Esophagus mucosa (tissue), 1 donor: ENCODE data around the gene CACFD1. TPM values are rescaled to one million over a fixed set of nuclear protein-coding genes. Genes with fewer than 3 reads are reported as not detected.
A peak's percentile ranks its signal among the peaks of the same experiment; 100 is the strongest.

Source experiments
- ATAC-seq: fragments of 200-7000 bp; cut with Tn5 transposase; one replicate; pipeline ENCODE4 v1.9.1; 2020
- total RNA-seq: library from RNA; stranded (reverse); gene quantifications from one replicate; pipeline ENCODE4 v1.2.4, GENCODE V29; 2023
- donor health status: DM: yes; HTN: yes; CAD: no.

CACFD1 gene
- total RNA-seq, 1 donor from 2014 or later: 7.4 TPM

- ATAC-seq: no peak
Measured at GRCh38 chr9:133465984-133466383, 6.2 kb downstream of the CACFD1 start.

GRCh38 chr9:133467101-133467500, 7.3 kb downstream of the CACFD1 start:
- ATAC-seq: no peak

DNA sequence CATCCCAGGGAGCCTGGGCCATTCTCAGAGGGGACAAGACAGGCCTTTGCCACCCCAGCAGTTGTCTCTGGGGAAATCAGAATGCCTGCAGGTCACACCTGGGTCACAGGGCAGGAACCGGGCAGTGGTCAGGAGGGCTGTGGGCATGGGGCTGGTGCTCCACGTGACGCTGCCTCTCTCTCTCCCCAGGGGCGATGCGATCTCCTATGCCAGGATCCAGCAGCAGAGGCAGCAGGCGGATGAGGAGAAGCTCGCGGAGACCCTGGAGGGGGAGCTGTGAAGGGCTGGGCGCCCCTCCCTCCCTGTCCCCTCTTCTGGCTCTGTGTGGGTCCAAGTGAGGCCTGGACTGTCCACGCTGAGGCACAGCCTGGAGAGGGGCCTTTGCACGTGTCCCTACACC, 8.6 kb downstream of the CACFD1 start:
- no peak for ATAC-seq

DNA sequence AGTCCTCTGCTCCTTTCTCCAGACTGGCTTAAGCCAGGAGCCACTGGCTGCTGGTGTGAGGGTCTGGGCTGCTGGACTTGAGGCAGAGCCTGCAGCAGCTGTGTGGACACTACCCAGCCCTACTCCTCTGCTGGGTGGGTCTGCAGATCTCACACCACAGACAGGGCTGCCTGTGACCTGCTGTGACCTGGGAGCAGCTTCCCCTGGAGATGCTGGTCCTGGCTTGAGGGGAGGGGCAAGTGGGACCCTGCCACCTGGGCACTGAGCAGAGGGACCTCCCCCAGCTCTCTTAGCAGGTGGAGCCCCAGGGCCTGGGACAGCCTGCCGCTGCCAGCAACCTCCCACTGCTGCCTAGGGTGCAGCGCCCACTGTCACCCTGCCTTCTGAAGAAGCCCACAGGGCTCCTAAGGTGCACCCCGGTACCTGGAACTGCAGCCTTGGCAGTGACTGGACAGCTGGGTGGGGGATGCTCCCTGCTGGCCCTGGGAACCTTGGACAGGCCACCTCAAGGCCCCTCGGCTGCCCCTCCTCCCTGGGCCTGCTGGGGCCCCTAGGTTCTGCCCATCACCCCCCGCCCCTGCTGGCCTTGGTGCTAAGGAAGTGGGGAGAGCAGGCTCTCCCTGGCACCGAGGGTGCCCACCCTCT, 9.1 kb downstream of the CACFD1 start:
- no peak for ATAC-seq

- no peak for ATAC-seq
Measured at GRCh38 chr9:133470427-133470924, 10.7 kb downstream of the CACFD1 start.

- ATAC-seq: no peak
Measured at GRCh38 chr9:133470988-133471387, 11.2 kb downstream of the CACFD1 start.

- ATAC-seq: no peak
Measured at GRCh38 chr9:133471551-133472276, 11.9 kb downstream of the CACFD1 start.

DNA sequence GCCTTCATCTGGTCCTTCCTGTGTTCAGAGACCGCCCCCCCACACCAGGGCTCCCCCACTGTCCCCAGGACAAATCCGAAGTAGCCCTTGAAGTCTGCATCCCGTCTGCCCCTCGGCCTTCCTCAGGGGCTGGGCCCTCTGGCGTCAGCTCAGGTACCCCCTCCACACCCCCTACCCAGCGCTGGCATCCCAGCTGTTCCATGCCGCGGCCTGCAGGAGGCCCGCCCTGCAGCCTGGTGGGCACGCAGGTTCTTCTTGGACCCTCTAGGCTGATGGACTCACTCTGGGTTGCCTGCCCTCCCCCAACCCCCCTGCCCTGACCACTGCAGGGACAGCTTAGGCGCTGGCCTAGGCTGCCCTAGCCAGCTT, 12.5 kb downstream of the CACFD1 start:
- ATAC-seq: no peak

GRCh38 chr9:133472753-133473378, 13.1 kb downstream of the CACFD1 start:
- no peak for ATAC-seq

DNA sequence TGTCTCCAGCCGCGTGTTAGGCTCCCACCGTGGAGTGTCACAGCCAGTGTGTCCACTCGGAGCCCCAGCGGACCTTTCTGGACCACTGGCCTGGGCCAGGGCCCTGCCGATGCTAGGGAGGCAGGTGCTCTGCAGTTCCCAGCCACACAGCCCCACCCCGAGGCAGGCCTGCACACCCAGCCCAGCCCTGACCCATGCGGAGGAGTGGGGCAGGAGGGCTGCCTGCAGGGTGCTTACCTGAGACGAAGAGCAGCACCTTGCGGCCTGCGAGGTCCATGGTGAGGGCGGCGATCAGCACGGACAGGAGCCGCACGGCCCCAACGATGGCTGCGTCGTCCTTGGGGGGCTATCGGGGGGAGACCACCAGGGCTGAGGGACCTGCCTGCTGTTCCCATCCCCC, 14.0 kb downstream of the CACFD1 start:
- ATAC-seq: no peak

DNA sequence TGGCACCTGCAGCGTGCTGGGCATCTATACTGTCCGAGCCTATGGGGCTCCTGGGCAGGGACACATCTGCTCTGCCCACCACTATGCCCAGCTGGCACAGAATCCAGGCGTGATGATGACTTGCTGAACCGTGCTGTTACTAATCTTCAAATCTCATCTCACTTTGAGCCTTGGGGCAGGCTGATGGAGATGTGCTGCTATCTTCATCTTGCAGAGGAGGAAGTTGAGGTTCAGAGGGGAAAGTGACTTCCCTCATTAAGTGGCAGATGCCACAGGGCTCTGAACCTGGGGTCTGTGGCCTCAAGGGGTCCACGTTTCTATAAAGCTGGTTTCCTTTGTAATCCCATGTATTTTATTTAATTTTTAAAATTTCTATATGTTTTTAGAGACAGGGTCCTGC, 14.4 kb downstream of the CACFD1 start:
- ATAC-seq: no peak

GRCh38 chr9:133474853-133475252, 15.1 kb downstream of the CACFD1 start:
- no peak for ATAC-seq

DNA sequence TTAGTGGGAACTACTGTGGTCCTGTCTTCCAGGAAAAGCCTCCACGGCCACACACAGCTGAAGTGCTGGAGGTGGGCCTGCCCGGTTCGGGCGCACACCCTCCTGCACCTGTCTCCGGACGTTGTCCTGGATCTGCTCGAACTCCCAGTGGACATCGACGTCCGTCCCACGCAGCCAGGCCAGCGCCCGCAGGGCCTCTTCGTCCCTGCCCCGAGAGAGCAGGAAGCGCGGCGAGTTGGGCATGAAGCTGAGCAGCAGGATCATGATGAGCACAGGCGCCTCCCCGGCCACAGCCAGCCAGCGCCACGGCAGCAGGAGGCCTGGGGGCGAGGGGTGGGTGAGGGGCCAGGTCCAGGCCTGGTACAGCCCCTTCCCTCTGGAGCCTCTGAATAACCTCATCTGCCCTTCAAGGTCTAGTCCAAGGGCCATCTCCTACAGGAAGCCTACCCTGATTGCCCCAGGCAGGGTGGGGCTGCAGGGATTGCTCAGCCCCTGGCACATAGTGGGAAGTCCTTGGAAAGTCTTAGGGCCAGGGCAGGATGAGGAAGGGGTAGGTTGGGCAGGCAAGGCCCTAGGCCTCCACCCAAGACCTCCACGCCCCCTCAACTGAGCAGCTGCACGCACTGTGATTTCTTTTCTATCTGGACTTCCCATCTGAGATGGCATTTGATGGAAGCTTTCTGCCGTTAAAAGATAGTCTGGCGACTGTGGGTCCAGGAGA, 15.7 kb downstream of the CACFD1 start:
- no peak for ATAC-seq

DNA sequence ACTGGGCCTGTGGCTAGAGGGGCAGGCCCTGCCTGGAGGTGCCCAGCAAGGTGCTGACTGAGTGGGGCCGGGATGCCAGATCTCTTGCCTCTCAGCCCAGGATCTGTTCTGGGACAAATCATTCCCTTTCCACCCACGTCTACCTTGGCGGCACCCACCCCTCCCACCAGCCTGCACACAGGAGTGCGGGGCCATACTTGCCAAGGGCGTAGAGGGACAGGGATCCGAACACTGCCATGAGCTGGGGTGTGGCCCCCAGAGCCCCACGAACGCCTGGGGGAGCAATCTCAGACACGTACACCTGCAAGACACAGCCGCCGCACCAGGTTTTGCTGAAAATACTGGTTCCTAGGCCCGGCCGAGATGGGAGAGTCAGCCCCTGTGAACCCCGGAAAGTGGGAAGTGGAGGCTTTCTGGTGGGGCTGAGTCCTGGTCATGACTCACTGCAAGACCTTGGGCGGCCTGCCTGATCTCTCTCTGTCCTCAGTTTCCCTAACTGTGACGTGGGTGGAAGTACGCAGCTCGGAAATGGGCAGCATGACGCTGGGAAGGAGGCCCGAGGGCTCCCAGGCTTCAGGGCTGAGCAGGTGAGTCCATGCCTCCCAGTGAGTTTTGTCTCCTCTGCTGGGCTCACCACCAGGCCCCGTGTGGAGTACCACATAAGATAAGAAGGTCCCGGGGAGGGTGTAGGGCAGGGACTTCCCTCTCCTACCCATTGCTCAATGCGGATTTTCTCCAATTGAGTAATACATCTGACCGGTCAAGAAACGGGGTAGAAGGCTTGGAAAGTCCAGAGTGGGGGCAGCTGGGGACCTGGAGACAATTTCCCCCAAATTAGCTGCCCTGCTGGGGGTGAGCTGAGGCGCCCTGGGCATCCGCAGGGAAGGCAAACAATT, 16.5 kb downstream of the CACFD1 start:
- ATAC-seq: no peak

GRCh38 chr9:133476941-133477340, 17.2 kb downstream of the CACFD1 start:
- ATAC-seq: no peak

DNA sequence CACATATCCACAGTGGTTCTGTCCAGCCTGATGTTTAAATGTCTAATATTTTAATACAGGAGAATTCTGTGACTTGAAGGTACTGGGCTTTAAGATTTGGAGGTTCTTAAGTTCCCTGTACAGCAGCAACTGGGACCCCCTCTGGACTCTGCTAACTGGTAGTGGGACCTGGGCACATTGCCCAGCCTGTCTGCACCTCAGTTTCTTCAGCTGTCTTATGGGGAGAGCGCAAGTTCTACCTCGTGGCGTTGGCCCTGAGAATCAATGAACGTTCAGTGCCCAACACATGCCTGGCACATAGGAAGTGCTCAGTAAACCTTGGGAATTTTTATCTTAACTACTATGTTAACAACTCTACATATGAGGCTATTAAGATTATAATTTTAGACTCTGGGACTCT, 17.7 kb downstream of the CACFD1 start:
- no peak for ATAC-seq

DNA sequence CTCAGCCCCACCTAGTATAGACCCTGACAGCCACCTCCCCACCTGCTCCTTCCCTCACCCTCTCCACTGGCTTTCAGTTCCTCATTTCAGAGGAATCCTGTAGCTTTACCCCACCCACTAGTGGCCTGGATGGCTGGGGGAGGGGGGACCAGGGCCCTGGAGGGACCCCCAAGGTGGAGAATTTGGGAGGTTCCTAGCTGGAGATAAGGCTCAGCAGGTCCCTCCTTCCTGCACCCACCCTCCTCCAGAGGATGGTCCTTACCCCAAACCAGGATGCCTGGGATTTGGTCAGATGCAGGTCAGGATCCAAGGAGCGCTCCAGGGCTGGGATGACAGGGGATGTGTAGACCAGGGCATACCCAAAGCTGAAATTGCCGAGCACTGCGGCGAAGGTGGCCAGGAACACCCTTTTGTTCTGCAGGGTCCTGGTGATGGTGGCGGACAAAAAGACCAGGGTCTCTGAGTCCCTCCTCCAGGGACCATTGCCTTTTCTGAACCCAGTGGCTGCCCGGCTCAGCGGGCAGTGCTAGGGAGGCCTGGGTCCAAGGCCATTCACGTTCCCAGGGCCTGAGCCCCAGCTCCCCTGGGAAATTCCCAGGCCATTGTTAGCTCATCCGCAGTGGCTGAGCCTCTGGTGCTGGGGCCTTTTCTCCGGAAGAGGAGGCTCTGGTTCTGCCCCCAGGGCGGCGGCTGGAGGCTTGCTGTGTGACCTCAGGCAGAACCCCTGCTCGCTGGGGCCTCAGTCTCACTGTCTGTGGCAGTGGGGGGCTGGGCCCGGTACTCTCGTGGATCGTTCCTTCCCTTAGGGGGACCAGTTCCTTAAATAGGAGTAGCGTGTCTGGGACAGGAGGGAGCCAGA, 18.4 kb downstream of the CACFD1 start:
- ATAC-seq: peak; percentile 28

DNA sequence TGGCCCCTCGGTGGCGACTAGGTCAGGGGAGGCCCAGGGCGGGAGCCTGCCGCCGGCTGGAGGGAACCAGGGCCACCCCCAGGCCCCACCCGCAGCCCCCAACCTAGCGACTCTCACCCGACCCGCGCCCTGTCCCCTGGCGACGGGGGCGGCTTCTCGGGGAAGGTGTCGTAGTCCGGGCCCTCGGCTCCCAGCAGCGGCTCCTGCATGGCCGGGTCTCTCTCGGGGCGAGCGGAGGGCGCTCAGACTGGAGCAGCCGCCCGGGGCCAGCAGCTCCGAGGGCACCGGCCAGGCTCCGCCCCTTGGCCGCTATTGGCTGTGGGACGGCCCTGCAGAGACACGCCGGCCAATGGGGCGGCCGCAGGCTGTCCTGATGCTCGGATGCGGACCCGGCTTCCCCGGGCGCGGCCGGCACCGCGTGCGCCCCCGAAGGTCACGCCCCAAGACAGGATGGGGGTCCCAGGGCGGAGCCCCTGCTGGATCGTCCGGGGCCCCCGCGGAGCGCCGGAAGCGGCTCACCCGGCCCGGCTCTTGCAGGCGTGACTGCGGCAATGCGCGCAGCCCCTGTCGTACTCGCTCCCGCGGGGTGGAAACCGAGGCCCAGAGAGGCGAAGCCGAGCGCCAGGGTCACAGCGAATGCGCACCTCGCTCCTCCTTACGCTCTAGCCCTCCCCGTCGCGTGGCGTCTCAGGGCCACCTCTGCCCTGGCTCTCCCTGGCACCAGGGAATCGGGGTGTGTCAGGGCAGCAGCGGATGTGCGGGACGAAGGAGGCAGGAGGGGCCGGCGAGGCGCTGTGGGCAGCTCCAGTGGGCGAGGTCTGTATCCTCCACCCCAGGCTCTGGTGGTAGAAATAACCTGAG, 19.3 kb downstream of the CACFD1 start, which contains the start of gene SLC2A6:
TSS of gene SLC2A6 (minus strand) at position 249 of the 861 bp plus-strand sequence. CDS start at position 209, 40 bp downstream.
- peak; percentile 87 for ATAC-seq

DNA sequence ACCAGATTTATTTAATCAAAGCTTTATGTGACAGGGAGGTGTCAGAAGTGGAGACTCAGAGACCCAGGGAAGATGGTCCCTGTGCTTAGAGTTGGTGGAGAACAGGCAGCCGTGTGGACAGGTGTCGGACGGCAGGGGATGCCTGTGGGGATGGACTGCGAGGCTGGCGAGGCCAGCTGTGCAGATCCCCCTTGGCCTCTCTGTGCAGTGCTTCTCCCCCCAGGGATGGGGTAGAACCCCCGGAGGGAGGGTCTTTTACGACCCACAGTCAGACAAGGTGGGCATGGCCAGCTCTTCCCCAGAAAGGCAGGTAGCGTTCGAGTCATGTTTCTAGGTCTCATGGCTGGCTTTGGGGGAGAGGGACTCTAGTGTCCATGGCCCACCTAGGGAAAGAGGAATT, 23.8 kb downstream of the CACFD1 start:
- ATAC-seq: no peak
